ENCODE measurements around the gene SEC14L1.
"Not testable (repeated sequence)": the region's sequence is repeated elsewhere in the genome, so short reads cannot be mapped to it uniquely, and the experiment has no call there.

SEC14L1 gene

DNA sequence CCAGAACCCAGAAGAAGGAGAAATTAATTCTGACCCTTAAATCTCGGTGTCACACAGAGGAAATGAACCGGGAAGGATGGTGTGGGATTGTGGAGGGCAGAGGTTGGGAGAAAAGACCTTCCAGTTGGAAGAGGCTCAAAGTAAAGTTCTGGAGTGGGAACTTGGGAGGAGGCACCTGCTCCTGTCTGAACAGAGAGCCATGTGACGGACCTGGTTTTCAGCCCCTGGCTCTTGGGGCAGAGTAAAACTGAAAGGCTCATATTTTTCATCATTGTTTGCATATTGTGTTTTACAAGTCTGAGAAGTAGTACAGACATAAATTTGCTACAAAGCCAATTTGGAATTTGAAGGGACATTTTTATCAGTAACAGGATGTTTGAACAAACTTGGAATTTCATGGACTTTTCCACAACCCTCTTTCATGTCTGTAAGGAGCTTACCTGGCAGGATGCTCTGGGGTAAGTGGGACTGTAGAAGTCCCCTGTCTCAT is 24.4 kb upstream of the SEC14L1 start:
- DNase-seq, result no peak

DNA sequence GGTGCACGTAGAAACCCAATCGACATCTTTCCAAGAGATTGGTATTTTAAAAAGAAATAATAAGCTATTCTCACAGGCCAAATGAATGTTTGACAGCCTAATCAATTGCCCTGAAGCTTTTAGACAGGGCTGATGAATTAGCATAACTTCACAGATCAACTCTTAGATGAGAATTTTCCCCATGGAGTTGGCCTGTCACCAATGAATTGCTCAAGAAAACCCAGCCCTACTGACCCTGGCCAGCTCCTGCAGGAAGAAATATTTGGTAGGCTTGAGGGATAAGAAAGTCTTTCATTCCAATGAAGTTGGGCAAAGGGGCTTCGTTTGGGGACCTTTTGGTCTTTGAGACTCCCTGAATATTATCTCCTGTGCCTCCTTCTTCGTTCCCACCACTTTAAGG is 23.4 kb upstream of the SEC14L1 start:
- DNase-seq, result no peak

DNA sequence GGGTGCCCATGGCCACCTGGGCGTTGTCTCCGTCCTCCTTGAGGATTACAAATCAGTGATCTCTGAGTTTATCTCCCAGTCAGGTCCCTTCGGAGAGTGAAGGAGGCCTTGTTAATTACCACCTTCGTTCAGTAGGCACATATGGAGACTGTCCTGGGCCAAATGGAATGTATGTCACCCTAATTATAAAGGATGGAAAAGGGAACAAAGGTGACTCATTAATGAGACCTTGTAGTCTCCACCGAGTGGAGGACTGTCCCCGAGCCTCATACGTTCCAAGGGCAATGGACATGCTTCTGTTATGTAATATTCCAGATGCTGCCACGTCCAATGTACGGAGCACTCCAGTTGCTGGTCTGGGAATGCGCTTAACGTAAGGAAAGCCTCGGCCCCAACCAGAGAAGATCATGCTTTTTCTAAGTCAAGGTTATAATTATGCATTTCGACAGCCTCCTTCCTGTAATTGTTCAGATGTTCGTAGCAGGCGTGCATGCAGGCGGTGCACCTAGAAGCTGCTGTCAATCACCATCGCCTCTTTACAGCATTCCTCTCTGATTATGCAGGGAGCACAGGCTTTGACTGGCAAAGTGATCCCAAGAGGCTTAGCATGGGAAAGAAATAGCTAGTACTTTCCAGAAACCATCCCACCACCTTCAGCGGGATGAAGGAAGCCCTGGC is 22.4 kb upstream of the SEC14L1 start:
- no peak for DNase-seq

DNA sequence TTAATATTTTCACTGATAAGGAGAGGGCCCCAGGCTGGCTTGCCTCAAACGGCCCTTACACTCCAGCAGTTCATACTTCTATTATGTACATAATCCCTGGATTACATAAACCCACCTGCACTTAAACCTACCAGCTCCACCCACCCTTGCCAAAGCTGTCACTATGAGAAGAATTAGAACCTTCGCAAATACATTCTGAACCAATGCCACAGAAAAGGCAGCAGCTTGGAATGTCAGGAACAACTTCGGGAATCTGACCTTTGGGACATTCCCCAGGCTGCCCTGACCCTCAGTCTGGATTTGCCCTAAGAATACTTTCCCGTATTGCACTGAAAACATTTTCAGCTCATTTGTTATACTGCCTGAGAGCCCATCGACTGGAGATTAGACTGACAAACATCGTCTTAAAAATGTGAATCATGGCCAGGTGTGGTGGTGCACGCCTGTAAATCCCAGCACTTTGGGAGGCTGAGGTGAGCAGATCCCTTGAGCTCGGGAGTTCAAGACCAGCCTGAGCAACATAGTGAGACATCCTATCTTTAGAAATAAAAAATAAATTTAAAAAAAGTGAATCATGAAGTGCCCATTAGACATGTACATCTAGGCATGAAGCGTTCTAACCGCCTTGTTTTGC is 21.0 kb upstream of the SEC14L1 start:
- DNase-seq, result no peak

DNA sequence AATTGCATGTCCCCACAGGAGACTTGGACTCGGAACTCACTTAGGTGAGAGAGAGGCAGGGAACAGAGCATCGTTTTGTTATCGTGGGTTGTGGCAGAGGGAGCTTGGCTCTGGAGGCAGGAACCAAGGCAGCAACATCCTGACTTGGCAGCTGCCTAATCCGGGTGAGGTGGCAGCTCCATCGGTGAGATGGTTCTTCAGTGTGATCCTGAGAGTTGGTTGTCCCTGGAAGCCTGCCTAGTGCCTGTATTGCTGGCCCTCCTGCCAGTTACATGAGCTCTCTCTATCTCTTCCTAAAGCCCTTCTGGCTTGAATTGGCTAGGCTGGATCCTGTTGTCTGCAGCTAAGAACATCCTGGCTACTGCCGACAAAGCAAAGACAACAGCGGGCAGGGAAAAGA is 19.9 kb upstream of the SEC14L1 start:
- no peak for DNase-seq

DNA sequence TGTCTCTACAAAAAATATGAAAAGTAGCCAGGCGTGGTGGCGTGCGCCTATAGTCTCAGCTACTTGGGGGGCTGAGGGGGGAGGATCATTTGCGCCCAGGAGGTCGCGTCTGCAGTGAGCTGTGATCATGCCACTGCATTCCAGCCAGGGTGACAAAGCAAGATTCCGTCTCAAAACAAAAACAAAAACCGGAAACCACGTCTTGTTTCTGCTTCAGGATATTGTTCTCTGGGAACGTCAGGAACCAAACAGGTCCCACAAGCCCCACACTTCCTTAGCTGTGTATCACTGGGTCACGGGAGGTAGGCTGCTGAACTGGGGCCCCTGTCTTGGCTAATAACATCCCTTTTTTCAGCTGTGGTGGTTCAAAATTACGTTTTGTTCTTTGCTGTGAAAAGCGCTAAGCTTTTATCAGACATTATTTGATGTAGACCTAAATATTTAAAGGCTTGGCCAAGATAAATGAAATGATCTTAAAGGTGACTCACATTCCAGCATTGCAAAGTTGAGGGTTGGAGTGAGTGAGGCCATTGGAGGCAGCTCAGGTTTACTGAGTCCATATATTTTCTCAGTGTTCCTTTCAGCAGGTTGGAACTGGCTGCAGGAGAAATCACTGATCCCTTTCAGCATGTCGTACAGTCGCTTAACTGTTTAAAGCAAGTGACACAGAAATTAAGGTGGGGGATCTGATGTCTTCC is 16.4 kb upstream of the SEC14L1 start:
- DNase-seq, result no peak

DNA sequence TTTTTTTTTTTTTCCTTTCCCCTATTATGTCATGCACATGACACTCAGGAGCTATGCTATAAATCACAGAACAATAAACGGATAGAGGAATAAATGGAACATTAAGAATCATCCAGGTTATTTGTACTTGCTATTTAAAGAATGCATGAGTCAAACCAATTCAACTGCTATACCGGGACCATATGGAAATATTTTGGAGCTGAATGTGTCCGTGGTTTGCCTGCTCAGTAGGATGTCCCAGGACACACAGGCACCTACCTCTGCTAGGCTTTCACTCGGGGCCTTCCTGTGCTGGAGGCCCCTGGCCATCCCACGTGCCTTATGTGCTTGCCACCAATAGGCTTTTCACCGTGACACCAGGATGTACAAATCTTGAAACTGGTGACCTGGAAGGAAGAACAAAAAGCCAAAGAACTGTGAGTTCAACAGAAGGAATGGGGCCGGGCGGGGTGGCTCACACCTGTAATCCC is 15.3 kb upstream of the SEC14L1 start:
- DNase-seq, result no peak

DNA sequence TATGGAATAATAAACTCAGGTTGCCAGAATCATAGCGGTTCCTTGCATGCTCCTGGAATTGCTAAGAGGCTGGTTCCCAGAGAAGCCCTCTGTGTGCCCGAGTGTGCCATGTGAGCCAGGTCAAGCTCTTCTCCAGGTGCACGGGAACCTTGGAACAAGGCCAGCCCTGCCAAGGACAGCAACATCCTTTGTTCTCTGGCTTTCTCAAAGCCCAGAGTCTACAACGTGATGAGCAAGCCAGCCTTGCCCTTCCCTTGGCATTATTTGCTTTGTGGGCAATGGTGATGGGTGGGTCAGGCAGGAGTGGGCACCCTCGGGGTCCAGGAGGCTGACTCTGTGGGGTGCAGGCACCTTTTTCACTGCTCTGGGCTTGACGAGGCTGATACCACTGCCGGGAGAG is 14.2 kb upstream of the SEC14L1 start:
- no peak for DNase-seq

DNA sequence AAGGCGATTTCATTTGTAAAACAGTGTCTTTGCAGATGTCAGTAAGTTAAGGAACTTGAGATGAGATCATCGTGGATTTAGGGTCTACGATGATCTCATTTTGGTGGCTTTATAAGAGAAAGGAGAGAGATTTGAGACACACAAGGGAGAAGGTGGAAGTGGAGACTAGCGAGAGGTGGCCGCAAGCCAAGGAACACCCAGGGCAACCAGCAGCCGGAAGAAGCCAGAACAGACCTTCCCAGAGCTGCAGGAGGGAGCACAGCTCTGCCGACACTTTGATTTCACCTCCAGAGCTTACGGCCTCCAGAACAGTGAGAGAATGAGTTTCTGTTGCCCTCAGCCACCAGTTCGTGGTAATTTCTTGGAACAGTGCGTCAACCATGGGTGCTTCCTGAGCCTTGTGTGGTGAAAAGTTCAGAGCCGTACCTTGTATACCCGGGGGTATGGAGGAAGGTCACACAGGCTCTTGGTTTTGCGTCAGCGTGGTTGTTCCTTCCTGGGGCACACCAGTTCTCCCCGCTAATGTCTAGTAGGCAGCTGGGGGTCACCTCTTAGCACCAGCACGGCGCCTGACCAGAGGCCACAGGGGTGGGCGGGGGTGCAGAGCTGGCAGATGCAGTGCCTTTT is 12.9 kb upstream of the SEC14L1 start:
- DNase-seq, result peak; percentile 54

DNA sequence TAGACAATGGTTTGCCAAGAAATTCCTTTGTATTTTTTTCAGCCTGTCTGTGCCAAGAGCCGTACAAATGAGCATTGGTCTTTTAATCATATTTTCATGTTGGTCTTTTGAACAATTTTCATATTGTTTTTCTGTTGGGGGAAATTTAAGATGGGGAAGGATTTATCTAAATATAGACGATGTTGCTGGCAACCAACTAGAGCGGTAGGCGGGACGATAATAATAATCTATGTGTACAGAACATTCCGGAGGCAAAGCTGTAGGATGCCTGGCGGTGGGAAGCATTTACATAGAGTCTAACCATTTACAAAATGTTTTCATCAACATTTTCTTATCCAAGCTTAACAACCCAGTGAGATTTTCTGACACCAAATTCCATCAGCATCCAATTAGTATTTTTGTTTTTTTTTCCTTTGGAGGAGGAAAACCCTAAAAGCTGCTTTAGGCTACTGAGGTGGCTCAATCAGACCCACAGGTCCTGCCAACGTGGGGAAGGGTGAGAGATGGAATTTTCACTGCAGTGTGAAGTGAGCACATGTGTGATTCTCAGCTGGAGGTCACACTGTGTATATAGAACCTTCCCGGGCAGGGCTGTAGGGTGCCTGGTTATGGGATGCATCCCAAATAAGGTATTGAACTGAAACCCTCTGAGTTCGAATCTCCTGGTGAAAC is 11.7 kb upstream of the SEC14L1 start:
- DNase-seq, result no peak

DNA sequence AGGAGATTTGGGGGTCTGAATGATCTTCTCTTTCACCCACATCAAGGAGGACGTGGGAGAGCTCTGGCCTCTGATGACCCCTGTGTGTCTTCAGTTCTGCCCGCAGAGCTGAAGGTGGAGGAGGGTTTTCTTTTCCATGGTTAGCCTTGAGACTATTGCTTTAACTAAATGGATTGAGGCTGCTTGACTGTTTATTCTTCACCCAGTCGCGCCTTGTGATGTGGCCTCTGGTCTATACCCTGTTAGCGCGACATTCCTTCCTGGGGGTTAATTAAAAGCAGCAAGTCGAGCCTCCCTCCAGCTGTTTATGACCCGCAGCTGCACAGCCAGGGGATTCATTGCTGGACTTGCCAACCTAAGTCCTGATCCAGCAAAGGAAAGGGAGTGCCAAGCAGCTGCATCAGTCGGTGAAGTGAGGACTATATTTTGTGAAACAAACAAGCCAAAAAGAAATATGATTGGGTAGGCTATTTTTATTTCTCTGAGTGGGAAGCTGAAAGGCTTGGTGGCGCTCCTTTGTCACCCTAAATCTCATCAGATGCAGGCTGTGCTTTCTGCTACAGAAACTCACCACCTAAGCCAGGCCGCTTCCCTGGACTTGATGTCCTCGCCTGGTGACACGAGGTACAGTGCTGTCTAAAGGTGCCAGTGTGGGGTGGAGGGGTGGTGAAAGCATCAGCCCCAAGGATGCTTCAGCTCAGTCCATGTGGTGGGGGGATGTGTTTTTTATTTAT is 11.0 kb upstream of the SEC14L1 start:
- no peak for DNase-seq

DNA sequence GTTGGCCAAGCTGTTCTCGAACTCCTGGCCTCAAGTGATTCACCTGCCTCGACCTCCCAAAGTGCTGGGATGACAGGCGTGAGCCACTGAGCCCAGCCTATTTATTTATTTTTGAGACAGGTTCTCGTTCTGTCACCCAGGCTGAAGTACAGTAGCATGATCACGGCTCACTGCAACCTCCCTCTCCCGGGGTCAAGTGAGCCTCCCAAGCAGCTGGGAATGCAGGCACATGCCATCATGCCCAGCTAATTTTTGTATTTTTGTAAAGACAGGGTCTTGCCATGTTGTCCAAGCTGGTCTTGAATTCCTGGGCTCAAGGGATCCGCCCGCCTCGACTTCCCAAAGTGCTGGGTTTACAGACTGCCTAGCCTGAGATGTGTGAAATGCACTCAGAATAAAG is 10.2 kb upstream of the SEC14L1 start:
- no peak for DNase-seq

DNA sequence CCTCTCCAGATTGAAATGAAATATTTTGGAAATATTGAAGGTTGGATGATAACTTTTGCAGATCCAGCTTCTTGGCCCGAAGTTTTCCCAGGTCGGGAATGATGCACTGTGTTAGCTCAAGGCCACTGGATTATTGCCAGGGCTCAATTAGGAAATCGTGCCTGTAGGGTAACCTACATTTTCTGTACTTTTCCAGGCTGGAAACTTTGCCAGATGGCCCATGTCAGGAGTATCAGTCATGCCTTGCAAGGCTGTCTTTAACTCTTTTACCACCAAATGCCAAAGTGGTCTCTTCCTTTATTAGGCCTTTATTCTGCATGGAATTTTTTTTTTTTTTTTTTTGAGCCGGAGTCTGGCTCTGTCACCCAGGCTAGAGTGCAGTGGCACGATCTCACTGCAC is 8.9 kb upstream of the SEC14L1 start:
- DNase-seq, result no peak

DNA sequence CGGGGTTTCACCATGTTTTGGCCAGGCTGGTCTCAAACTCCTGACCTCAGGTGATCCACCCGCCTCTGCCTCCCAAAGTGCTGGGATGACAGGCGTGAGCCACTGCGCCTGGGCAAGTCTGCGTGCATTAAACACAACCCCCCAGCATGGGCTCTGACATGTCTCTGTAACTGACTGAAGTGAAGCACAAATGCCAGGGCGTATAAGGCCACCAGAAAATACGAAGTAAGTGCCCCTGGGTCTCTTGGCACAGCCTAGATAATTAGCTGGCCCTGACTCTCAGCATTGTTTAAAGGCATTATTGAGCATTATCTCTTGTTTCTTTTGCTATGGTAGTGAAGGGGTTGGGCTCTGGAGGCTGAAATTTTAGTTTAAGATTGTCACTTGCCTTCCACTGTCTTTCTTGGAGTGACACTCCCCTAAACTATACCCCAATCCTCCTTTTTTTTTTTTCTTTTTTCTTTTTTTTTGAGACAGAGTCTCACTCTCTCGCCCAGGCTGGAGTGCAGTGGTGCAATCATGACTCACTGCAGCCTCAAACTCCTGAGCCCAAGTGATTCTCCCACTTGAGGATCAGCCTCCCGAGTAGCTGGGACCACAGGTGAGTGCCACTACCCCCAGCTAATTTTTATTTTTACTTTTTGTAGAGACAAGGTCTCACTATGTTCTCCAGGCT is 8.2 kb upstream of the SEC14L1 start:
- DNase-seq, result no peak

DNA sequence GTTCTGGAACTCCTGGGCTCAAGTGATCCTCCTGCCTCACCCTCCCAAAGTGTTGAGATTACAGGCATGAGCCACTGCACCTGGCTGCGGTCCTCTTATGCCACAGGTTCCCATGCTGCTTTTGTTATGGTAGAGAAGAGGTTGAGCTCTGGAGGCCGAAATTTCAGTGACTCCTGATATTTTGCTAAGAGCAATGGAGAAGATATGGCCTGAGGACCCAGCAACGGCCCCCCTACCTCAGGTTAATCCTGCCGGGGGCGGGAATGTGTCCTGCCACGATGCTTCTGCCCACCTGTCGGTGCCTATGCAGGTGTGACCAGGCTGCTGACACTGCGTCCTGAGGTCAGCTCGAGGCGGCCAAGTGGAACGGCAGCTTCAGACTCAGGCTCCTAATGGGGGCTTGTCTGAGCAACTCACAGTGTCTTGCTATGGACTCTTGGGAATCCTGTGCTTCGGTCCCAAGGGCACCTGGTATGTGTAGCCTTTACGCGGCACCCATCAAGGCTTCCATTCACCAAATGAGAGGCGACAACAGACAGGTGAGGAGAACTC is 7.6 kb upstream of the SEC14L1 start:
- no peak for DNase-seq

DNA sequence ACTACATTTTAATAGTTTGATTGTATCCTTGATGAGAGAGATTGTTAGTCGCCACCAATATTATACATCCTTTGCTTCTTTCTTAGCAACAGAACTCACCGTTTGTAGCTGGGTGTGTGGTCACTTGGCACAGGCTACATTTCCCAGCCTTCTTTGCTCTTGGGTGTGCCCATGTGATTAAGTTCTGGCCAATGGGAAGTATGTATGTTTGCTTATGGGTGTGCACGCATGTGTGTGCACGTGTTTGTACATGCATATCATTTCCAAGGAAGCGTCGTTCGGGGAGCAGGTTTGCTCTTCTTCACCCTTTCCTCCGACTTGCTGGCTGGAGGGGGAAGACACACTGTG is 4.4 kb upstream of the SEC14L1 start:
- DNase-seq, result no peak

DNA sequence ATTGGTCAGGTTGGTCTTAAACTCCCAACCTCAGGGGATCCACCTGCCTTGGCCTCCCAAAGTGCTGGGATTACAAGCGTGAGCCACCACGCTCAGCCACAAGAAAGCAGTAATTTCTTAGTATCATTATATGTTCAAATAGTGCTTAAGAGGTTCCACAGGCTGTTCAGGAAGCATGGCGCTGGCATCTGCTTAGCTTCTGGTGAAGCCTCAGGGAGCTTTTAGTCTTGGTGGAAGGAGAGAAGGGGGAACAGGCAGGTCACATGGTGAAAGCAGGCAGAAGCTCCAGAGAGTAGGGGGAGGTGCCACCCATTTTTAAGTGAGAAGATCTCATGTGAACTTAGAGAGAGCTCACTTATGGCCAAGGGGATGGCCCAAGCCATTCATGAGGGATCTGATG is 3.7 kb upstream of the SEC14L1 start:
- DNase-seq, result no peak

DNA sequence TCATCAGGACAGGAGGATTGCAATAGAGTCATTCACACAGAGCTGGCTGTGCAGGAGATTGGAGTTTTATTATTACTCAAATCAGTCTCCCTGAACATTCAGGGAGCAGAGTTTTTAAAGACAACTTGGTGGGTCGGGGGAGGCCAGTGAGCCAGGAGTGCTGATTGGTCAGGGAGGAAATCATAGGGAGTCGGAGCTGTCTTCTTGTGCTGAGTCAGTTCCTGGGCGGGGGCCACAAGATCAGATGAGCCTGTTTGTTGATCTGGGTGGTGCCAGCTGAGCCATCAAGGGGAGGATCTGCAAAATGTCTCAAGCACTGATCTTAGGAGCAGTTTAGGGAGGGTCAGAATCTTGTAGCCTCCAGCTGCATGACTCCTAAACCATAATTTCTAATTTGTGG is 2.9 kb upstream of the SEC14L1 start:
- not testable (repeated sequence) for DNase-seq

DNA sequence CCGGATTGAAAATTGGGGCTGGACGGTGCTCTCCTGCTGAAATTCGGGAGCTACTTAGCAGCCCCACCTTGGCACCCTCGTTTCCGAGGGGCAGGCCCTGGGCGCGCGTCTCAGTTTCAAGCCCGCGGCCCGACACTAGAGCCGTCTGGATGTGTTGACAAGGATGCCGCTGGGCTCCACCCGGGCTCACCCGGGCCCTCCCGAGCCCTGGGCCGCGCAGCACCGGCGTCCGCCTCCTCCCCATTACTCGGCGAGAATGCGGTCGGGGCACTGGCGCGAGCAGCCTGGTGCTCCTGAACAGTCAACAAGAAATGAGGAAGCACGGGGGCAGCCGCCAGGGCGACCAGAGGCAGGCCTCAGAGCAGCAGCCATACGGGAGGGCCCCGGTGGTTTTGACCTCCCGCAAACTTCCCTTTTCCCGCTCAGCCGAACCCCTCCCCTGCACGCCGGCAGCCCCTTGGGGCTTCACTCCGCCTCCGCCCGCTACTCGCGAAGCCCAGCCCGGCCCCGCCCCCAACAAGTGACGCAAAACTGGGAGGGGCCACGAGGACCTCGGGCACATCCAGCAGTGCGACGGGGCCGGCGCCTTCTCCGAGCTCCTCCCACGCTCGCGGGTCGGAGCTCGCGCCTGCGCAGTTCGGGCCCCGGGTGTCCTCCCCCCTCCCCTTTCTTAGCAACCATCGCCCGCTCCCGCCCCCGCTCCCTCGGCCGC is 447 bp upstream of the SEC14L1 start:
- DNase-seq, result peak; percentile 100

DNA sequence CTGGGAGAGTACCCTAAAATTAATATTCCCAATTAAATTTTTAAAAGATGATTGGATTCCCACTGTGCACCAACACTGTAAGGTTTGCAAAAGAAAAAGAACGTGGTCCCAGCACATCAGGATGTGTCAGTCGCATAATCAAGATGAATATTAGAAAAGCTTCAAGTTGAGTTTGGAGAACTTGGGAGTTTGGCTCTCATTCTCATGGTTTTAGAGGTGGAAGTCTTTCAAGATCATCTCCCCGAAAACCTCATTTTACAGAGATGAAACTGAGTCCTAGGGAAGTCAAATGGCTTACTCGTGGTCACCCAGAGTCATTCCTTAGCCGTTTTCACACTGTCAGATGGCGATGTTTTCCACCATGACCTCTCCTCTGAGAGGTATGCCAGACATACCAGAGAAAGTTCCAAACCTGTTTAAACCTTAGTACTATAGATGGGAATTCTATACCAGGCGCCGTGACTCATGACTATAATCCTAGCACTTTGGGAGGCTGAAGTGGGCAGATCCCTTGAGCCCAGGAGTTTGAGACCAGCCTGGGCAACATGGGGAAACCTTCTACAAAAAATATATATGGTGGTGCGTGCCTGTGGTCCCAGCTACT is 1.2 kb downstream of the SEC14L1 start:
- no peak for DNase-seq

All from effector CD4-positive, alpha-beta T cell (primary cell).